NOMO-1 (cell line): ENCODE measurements around the gene HMGCL.
"Not testable (repeated sequence)": the region's sequence is repeated elsewhere in the genome, so short reads cannot be mapped to it uniquely, and the experiment has no call there.

Source experiments
- DNase-seq, 2 experiments: peaks; one replicate each; lab custom pipeline; 2025; ENCODE audit not compliant: unreplicated experiment in 2 of 2; lab: John Stamatoyannopoulos, UW

HMGCL gene

DNA sequence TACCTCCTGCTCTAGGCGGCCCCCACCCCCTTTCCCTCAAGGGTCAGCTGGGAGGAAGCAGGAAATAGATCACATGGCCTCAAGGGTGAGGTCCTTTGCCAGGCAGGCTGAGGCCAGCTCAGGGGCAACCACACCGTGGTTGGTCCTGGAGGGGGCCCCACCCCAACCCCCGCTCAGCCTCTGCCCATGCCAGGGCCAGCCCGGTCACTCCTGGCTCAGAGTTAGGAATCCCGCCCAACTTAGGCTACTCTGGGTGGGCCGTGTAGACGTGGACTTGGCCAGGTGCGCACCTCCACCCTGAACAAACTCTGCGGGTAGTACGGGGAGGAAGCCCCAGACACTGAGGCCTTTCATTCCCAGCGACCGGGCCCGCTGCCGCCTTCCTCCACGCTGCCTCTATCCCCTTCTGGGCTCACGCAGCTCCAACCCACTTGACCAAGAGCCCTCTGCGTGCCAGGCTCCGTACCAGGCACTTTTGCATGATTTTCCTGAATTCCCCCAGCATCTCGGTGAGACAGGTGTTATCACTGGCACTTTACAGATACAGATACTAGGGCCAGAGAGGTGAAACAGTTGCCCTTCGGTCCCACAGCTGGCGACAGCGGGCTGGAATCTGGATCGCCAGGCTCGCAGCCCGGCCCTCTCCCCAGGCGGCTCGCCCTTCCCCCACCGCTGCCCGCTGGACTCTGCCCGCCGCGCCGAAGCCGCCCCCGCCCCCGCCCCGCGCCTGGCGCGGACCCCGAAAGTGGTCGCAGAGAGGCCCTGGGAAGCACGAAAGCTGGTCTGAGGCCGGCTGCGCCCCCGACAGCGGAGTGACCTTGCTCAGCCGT, 25.4 kb downstream of the HMGCL start:
- DNase-seq, result peak; percentile 75 to 82

DNA sequence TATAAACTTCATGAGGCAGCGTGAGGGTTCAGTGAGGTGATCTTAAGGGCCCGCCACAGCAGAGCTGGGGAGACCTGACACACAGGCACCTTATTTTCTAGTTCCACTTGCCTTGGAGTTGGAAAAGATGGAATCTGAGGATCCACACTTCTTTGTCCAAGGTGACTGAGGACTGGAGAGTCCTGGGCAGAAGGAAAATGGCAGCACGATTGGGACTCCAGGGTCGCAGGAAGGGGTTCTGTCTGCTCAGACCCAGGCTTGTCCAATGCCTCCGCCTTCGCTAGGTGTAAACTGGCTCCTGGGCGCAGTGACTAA, 26.0 kb downstream of the HMGCL start:
- DNase-seq, result no peak

DNA sequence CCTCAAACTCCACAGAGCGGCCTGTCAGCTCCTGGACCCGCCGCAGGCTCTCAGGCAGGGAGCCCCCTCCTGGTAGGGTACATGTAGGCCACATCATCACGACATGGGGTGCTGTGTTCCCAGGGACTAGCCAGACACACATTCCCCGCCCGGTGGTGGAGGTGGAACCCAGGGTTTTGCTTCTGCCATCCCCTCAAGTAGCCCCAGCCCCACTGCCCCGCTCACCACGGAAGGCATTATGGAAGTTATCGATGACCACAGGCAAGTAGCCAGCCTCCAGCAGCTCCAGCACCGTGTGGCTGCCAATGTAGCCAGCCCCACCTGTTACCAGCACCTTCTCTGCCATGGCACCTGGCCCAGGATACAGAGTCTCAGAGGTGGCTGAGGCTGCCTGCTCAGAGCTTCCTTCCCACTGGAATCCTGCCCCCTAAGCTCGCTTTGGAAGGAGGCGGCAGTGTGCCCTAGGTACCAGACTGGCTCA, 26.5 kb downstream of the HMGCL start:
- no peak for DNase-seq

DNA sequence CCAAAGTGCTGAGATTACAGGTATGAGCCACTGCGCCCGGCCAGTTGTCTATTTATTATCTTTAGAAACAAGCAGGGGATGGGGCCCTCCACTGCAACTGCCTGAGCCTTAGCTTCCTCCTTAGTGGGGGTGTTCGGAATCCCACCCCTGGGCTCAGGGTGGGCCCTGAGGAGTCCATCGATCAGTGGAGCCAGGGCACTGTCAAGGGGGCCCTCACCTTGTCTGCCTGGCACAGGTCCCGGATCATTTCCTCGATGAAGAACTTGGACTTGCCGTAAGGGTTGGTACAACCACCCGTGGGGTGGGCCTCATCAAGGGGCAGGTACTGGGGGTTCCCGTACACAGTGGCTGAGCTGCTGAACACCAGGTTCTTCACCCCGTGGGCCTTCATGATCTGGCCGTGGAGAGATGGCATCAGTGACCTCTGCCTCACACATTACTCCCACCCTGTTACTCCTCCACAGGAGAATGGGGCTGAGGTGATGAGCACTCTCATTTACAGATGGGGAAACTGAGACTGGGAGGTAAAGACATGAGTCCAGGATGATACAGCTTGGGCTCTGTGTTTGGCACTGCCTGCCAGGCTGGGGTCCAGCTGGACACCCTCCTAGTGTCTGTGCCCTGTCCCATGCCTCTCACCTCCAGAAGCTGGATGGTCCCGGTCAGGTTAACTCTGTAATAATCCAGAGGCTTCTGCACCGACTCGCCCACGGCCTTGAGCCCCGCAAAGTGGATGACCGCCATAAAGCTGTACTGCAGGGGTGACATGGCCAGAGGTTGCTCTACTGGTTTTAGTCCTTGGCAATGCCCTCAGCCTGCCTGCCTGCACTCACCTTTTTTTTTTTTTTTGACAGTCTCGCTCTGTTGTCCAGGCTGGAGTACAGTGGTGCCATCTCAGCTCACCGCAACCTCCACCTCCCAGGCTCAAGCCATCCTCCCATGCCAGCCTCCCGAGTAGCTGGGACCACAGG, 27.5 kb downstream of the HMGCL start:
- no peak for DNase-seq

DNA sequence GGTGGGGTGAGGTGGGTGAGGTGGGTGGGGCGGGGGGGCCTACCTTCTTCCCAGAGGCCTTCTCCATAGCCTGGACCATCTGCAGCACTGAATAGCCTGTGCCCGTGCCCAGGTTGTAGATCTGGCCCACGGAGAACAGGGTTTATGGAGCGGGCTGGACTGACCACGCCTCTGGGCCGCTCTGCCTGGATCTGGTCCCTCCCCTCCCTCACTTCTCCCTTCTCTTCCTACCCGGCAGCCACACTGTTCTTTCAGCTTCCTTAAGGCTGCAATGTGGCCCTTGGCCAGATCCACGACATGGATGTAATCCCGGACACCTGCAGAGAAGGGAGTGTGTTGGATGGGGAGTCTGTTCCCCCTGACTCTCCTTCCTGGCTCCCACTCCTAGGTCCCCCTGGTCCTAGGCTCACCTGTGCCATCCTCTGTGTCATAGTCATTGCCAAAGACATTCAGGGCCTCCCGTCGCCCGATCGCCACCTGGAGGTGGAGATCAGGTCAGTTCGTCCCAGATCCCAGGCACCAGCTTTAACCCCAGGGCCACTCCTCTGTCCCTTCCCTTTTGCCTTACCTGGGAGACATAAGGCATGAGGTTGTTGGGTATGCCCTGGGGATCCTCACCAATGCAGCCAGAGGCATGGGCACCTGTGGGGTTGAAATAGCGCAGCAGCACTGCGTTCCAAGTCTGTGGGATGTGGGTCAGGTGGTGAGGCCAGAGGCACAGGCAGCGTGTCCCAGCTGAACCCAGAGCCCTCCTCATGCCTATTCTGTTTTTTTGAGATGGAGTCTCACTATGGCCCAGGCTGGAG, 28.6 kb downstream of the HMGCL start:
- no peak for DNase-seq

DNA sequence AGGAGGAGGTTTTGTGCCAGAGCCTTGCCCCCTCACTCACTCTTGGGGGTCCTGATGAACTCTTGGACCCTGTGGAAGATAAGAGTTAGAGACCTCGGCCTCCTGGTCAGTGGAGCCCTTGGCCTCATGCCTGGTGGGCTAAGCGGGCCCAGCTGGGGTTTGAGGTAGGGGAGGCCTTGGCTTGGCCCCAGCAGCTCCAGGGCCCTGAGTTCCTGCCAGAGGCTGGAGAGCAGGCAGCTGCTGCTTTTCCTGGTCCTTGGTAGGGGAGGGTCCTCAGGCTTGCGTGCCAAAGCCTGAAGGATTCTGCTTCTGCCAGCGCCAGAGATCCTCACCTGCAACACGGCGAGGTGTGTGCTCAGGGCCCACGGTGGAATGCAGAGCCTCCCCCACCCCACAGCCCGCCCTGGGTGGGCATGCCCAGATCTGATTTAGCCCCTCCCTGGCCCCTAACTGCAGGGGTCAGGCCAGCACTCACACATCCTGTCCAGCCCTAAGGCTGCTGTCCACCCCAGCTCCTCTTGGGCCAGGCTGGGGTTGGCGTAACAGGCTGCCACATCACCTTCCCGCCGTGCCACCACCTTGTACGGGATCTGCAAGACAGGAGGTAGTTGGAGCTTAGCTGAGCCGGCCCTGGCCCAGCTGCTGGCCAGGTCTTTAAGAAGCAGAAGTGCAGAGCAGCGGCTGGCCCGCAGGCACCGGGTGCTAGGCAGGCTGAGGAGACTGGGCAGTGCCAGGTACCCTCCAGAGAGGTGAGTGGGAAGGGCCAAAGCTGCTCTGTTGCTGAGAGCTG, 29.4 kb downstream of the HMGCL start:
- DNase-seq, result no peak

DNA sequence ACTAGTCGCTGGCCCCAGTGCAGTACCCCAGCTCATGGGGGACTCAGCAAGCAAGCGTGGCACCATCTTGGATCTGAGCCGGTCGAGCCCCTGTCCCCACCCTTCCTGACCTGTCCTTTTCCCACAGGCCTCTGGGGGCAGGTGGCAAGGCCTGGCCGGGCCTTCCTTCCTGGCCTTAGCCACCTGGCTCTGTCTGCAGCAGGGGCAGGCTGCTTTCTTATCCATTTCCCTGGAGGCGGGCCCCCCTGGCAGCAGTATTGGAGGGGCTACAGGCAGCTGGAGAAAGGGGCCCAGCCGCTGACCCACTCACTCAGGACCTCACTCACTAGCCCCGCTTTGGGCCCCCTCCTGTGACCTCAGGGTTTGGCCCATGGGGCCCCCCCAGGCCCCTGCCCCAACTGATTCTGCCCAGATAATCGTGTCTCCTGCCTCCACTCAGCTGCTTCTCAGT, 30.5 kb downstream of the HMGCL start:
- not testable (repeated sequence) for DNase-seq

DNA sequence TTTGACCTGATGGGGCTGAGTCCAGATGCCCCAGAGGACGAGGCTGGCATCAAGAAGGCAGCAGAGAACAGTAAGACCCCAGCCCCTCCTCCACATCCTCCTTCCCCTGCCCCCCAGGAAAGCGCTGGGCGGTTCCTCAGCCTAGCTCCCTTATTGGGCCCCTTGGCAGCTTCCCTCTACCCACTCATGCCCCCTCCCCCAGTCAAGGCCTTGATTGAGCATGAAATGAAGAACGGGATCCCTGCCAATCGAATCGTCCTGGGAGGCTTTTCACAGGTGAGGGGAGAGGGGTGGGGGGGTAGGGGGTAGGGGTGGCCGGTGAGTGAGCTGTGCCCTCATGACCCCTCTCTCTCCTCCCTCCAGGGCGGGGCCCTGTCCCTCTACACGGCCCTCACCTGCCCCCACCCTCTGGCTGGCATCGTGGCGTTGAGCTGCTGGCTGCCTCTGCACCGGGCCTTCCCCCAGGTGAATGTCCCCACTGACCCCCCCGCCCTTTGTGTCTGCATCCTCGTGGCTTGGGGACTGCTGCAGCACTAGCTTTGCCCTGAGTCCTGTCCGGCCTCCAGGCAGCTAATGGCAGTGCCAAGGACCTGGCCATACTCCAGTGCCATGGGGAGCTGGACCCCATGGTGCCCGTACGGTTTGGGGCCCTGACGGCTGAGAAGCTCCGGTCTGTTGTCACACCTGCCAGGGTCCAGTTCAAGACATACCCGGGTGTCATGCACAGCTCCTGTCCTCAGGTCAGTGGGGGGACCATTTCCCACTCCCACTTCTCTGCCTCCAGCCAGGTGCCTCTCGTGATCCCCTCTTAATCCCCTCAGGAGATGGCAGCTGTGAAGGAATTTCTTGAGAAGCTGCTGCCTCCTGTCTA, 31.1 kb downstream of the HMGCL start:
- no peak for DNase-seq

DNA sequence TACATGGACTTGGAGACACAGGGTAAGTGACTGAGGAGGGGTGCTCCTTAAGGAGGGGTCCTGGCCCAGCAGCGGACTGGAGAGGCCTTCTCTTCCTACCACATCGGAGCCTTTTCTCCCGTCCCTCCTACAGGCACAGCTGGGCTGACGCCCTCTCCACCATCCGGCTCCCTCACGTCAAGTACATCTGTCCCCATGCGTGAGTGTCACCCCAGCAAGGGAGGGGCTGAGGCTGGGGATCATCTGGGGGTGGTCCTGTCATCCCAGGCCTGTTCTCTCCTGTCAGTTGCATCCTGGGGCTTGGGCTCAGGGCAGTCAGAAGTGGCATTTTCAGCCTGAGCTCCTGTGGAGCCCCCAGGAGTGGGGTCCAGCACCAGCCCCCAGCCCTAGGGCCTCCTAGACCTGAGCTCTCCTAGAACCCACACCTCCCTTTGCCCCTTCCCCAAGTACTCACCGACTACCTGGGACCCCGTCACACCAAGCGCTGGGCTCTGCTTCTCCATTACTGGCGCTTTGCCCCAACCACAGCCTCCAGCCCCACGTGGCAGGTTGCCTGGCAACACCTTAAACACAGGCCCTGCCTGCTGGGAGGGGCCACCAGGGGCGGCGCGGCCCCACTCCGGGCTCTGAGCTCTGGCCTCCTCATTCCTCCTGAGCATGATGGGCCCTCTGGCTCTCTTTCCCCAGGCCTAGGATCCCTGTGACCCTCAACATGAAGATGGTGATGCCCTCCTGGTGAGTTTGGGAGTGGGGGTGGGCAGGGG, 32.0 kb downstream of the HMGCL start:
- peak; percentile 66 to 68 for DNase-seq

DNA sequence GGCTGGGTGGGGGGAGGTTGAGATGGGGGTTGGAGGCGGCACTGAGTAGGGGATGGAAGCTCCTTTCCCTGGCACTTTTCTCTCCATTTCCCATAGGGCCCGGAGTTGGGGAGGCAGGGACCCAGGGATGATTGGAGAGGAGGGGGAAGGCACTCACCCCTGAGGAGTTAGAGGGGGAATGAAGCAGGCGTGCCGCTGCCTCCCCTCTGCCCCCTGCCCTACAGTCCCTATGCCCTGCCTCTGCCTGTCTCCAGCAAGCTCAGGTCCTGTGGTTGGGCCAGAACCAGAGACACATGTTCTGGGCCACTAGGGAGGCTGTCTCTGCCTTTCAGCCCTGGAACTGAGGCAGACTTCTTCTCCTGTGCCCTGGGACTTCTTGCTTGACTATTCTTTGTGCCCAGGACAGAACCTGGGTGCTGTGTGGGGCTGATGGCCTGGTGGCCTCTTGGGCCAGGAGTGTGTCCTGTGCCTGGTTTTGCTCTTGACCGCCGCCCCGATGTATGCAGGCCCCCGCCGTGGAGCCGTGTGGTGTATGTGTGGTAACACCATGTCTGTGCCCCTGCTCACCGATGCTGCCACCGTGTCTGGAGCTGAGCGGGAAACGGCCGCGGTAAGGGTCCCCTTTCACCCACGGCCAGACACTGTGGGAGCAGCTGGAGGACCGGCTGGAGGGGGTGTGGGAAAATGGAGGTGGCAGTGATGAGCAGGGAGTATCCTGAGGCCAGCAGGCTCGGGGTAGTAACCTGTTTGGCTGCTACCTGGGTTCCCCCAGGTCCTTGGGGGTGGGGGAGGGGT, 32.9 kb downstream of the HMGCL start:
- DNase-seq, result no peak

DNA sequence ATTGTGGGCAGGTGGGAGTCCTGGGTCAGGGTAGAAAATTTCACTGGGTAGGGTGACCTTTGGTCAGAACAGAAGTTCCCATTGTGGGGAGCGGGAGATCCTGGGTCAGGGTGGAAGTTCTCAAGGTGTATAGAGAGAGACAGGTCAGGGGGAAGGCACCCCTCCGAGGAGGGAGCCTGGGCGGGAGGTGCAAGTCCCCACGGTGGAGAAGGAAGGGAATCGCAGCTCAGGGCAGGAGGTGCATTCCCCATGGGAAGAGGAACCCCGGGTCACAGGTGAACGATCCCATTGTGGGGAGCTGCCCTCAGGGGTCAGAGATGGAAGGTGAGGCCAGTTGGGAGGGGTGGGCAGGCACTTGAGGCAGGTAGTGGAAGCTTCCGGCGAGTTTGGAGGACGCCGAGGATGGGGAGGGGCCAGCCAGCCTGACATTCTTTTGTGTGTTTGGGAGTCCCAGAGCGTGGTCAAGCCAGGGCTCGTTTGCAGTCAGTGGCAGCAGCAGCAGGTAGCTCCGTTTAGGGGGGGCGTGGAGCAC, 33.6 kb downstream of the HMGCL start:
- DNase-seq, result no peak

DNA sequence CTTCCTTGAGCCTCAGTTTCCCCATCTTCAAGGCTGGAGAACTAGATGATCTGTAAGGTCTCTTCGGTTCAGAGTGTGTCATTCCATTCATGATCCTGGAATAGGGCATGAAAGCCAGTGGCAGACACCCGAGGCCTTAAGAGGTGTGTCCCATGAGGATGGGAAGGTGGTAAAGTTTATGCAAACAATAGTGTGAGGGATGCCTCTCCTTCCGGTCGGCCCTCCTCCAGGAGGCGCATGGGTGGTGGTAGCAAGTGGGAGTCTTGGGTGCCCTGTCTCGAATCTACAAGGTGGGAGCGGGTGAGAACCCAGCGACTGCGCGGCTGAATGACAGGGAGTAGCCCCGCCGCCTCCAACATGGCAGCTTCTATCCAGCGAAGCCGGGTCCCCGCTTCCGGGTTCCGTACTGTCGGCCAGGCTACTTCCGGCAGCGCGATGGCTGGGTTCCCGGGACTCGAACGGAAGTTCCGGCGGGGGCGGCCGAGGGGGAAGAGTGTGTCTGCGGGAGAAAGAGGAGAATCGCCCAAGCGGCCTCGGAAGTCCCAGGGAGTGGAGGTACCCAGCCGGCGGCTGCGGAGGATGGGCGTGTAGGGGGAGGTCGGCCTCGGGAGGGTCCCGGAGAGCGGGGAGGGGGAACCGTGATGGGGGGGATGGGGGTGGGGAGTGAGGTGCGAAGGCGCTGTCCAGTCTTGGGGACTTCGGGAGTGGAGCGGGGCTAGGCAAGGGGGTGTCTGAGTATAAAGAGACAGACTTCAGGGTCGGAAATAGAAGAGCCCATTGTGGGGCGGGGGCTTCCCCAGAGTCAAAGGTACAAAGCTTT, 34.3 kb downstream of the HMGCL start, which contains the start of gene LYPLA2:
TSS of gene LYPLA2 (plus strand) at position 450 of the 820 bp plus-strand sequence. CDS start 1,538 bp downstream, outside the sequence.
- peak; percentile 77 to 84 for DNase-seq

DNA sequence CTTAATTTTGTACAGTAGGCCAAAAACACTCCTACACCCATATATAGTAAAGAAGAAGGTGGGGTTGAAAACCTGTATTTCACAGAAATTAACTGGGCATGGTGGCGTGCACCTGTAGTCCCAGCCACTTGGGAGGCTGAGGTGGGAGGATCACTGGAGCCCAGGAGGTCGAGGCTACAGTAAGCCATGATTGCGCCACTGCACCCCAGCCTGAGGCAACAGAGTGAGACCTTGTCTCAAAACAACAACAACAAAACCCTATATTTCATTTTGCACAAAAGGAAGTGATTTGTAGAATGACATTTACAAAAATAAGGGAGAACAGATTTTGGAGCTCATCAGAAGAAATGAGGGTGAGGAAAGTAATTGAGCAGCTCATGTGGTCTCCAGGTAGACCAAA, 36.5 kb downstream of the HMGCL start:
- DNase-seq, result no peak

DNA sequence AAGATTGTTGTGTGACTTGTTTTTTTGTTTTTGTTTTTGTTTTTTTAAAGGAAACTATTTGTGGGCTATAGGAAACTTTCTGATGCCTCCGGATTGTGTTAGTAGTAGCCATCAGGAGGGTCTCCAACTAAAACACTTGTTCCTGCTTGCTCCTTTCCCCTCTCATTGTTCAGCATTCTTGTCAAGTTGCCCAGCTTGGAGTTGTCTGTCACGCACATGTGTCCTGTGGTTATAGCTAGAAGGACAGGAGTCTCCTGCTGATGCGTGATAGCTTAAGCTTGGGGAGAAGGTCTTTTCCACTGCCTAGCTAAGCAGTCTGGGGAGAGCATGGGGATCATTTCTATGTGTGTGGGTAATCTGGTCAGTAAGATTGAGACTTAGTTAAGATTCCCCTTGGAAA, 37.5 kb downstream of the HMGCL start:
- no peak for DNase-seq

DNA sequence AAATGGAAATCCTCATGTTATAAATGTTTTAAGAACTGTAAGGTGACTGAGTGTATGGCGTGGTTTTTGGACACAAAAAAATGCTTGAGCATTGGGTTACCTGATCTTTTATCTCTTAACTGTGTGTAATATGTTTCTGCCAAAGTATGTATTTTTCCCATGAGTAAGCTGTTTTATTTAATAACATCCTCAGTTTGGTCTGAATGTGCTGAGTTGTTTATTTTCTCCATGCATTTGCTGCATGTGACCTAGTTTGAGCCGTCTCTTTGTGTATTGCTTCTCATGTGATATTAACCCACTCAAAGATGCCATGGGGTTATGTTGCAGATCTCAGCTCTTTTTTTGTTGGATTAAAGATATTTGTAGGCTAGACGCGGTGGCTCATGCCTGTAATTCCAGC, 40.4 kb downstream of the HMGCL start:
- no peak for DNase-seq

DNA sequence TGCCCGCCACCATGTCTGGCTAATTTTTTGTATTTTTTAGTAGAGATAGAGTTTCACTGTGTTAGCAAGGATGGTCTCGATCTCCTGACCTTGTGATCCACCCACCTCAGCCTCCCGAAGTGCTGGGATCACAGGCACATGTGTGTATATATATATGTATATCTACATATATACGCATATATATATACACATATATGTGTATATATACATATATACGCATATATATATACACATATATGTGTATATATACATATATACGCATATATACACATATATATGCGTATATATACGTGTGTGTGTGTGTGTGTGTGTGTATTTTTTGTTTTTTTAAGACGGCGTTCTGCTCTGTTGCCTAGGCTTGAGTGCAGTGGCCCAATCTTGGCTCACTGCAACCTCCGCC, 42.1 kb downstream of the HMGCL start:
- not testable (repeated sequence) for DNase-seq
